ENCODE measurements around the gene CD163L1.
"Not testable (repeated sequence)": the region's sequence is repeated elsewhere in the genome, so short reads cannot be mapped to it uniquely, and the experiment has no call there.

Gene CD163L1

GRCh38 chr12:7444537-7444936, 584 bp upstream of the CD163L1 start:
- Histone ChIP-seq H3K79me2 (ENCODE audit: insufficient read depth, low read length) (no peaks in the 10 kb centered on the region), H3K9me2 (replicated peaks; ENCODE audit: low read depth, low read length) (no peaks in the 10 kb centered on the region), H3F3A (ENCODE audit: low read depth) (no peaks in the 10 kb centered on the region), H3K9ac (ENCODE audit: low read depth, low read length, poor library complexity, severe bottlenecking) (no peak overlapping the region), H3K36me3 (ENCODE audit: insufficient read depth, low read length) (no peaks in the 10 kb centered on the region), H3K4me2 (ENCODE audit: low read depth, low read length, poor library complexity, severe bottlenecking) (no peak overlapping the region), H3K4me1 (ENCODE audit: insufficient read depth, low read length, poor library complexity, severe bottlenecking) (no peaks in the 10 kb centered on the region), H4K20me1 (ENCODE audit: insufficient read depth, low read length, poor library complexity, severe bottlenecking) (no peaks in the 10 kb centered on the region), H3K27me3 (ENCODE audit: insufficient read depth, low read length, poor library complexity, severe bottlenecking) (no peaks in the 10 kb centered on the region), H2AFZ (ENCODE audit: low read length) (no peak overlapping the region), H3K4me3 (ENCODE audit: low read length, poor library complexity, severe bottlenecking) (no peak overlapping the region), H3K9me3 (ENCODE audit: insufficient read depth, low read depth, low read length) (no peaks in the 10 kb centered on the region)
- no peak for TF ChIP-seq EZH2phosphoT487 (IDR thresholded peaks at IDR 0.05; ENCODE audit: borderline replicate concordance)
- no peak for TF ChIP-seq CTCF (conservative IDR thresholded peaks at IDR 0.05; ENCODE audit: low read length)

- Histone ChIP-seq H3F3A (ENCODE audit: low read depth) (no peaks in the 10 kb centered on the region), H3K4me1 (ENCODE audit: insufficient read depth, low read length, poor library complexity, severe bottlenecking) (no peaks in the 10 kb centered on the region), H3K9me2 (replicated peaks; ENCODE audit: low read depth, low read length) (no peaks in the 10 kb centered on the region), H3K4me3 (ENCODE audit: low read length, poor library complexity, severe bottlenecking) (no peak overlapping the region), H2AFZ (ENCODE audit: low read length) (no peak overlapping the region), H3K79me2 (ENCODE audit: insufficient read depth, low read length) (no peaks in the 10 kb centered on the region), H4K20me1 (ENCODE audit: insufficient read depth, low read length, poor library complexity, severe bottlenecking) (no peaks in the 10 kb centered on the region), H3K9me3 (ENCODE audit: insufficient read depth, low read depth, low read length) (no peaks in the 10 kb centered on the region), H3K9ac (ENCODE audit: low read depth, low read length, poor library complexity, severe bottlenecking) (no peak overlapping the region), H3K36me3 (ENCODE audit: insufficient read depth, low read length) (no peaks in the 10 kb centered on the region), H3K27me3 (ENCODE audit: insufficient read depth, low read length, poor library complexity, severe bottlenecking) (no peaks in the 10 kb centered on the region), H3K4me2 (ENCODE audit: low read depth, low read length, poor library complexity, severe bottlenecking) (no peak overlapping the region)
- TF ChIP-seq EZH2phosphoT487 (IDR thresholded peaks at IDR 0.05; ENCODE audit: borderline replicate concordance) = no peak
- TF ChIP-seq CTCF (conservative IDR thresholded peaks at IDR 0.05; ENCODE audit: low read length) = no peak
Measured at GRCh38 chr12:7441216-7441615, 2.7 kb downstream of the CD163L1 start.

- Histone ChIP-seq H3K4me3 (ENCODE audit: low read length, poor library complexity, severe bottlenecking) (no peak overlapping the region), H2AFZ (ENCODE audit: low read length) (no peak overlapping the region), H3K9ac (ENCODE audit: low read depth, low read length, poor library complexity, severe bottlenecking) (no peak overlapping the region), H3K9me3 (ENCODE audit: insufficient read depth, low read depth, low read length) (no peaks in the 10 kb centered on the region), H3K79me2 (ENCODE audit: insufficient read depth, low read length) (no peaks in the 10 kb centered on the region), H3K9me2 (replicated peaks; ENCODE audit: low read depth, low read length) (no peaks in the 10 kb centered on the region), H3K4me2 (ENCODE audit: low read depth, low read length, poor library complexity, severe bottlenecking) (no peak overlapping the region), H4K20me1 (ENCODE audit: insufficient read depth, low read length, poor library complexity, severe bottlenecking) (no peaks in the 10 kb centered on the region), H3K4me1 (ENCODE audit: insufficient read depth, low read length, poor library complexity, severe bottlenecking) (no peaks in the 10 kb centered on the region), H3K27me3 (ENCODE audit: insufficient read depth, low read length, poor library complexity, severe bottlenecking) (no peaks in the 10 kb centered on the region), H3K36me3 (ENCODE audit: insufficient read depth, low read length) (no peaks in the 10 kb centered on the region), H3F3A (ENCODE audit: low read depth) (no peaks in the 10 kb centered on the region)
- no peak for TF ChIP-seq EZH2phosphoT487 (IDR thresholded peaks at IDR 0.05; ENCODE audit: borderline replicate concordance)
- no peak for TF ChIP-seq CTCF (conservative IDR thresholded peaks at IDR 0.05; ENCODE audit: low read length)
Measured at GRCh38 chr12:7439579-7440505, 4.1 kb downstream of the CD163L1 start.

- H2AFZ ChIP-seq (ENCODE audit: low read length); H3K9me2 ChIP-seq (replicated peaks; ENCODE audit: low read depth, low read length); H3F3A ChIP-seq (ENCODE audit: low read depth); H4K20me1 ChIP-seq (ENCODE audit: insufficient read depth, low read length, poor library complexity, severe bottlenecking); H3K9me3 ChIP-seq (ENCODE audit: insufficient read depth, low read depth, low read length); H3K4me2 ChIP-seq (ENCODE audit: low read depth, low read length, poor library complexity, severe bottlenecking); H3K4me1 ChIP-seq (ENCODE audit: insufficient read depth, low read length, poor library complexity, severe bottlenecking); H3K79me2 ChIP-seq (ENCODE audit: insufficient read depth, low read length); H3K9ac ChIP-seq (ENCODE audit: low read depth, low read length, poor library complexity, severe bottlenecking); H3K36me3 ChIP-seq (ENCODE audit: insufficient read depth, low read length); H3K27me3 ChIP-seq (ENCODE audit: insufficient read depth, low read length, poor library complexity, severe bottlenecking); H3K4me3 ChIP-seq (ENCODE audit: low read length, poor library complexity, severe bottlenecking): not testable (repeated sequence)
Measured at GRCh38 chr12:7438291-7438995, 5.5 kb downstream of the CD163L1 start.

GRCh38 chr12:7437494-7437893, 6.5 kb downstream of the CD163L1 start:
- not testable (repeated sequence) for H3F3A ChIP-seq (ENCODE audit: low read depth); H3K4me1 ChIP-seq (ENCODE audit: insufficient read depth, low read length, poor library complexity, severe bottlenecking); H3K9ac ChIP-seq (ENCODE audit: low read depth, low read length, poor library complexity, severe bottlenecking); H3K9me3 ChIP-seq (ENCODE audit: insufficient read depth, low read depth, low read length); H4K20me1 ChIP-seq (ENCODE audit: insufficient read depth, low read length, poor library complexity, severe bottlenecking); H3K79me2 ChIP-seq (ENCODE audit: insufficient read depth, low read length); H3K4me2 ChIP-seq (ENCODE audit: low read depth, low read length, poor library complexity, severe bottlenecking); H3K36me3 ChIP-seq (ENCODE audit: insufficient read depth, low read length); H2AFZ ChIP-seq (ENCODE audit: low read length); H3K4me3 ChIP-seq (ENCODE audit: low read length, poor library complexity, severe bottlenecking); H3K9me2 ChIP-seq (replicated peaks; ENCODE audit: low read depth, low read length); H3K27me3 ChIP-seq (ENCODE audit: insufficient read depth, low read length, poor library complexity, severe bottlenecking)
